Measurements from ENCODE around the gene SMC1B. TPM values are rescaled to one million over a fixed set of nuclear protein-coding genes. Genes with fewer than 3 reads are reported as not detected.

The SMC1B gene
- total RNA-seq, 2 experiments from 2014 or later, result 0.08 TPM; not detected in 1

GRCh38 chr22:45317551-45318167 is 95.7 kb downstream of the SMC1B start:
- H3K9me2 ChIP-seq (ENCODE audit: insufficient read depth, low read length), result no peaks in the 10 kb centered on the region
- H3K27ac ChIP-seq (ENCODE audit: low read depth, low read length, poor library complexity, severe bottlenecking), result peak overlapping the region; percentile 19
- no peaks in the 10 kb centered on the region for H3K9me3 ChIP-seq (ENCODE audit: low read length)
- peaks cover 20% of the 10 kb centered on the region for H3K4me1 ChIP-seq (ENCODE audit: insufficient read depth, low read length, poor library complexity, severe bottlenecking)
- H4K20me1 ChIP-seq (ENCODE audit: insufficient read depth, low read length), result peaks cover 17% of the 10 kb centered on the region
- H2AFZ ChIP-seq (ENCODE audit: low read length), result peak overlapping the region; percentile 18; the same call in 1 of the 2 replicates
- peaks cover 6% of the 10 kb centered on the region; the same call in 1 of the 2 replicates for H3K36me3 ChIP-seq (ENCODE audit: insufficient read depth, low read length)
- peak overlapping the region; percentile 67 for H3K4me2 ChIP-seq (ENCODE audit: low read length)
- no TSS peak for BruUV-seq (replicated peaks)
- POLR2A ChIA-PET, result interaction anchor here (0.5 to 0.6 kb wide), 2 partner anchors 42 to 1808 kb away, joined by 3 to 5 read pairs; no protein-coding TSS in a partner anchor
- CTCF ChIA-PET (ENCODE audit: unreplicated experiment), result no interaction called here
- peak overlapping the region; percentile 25 for H3K4me3 ChIP-seq (ENCODE audit: low read depth, low read length, poor library complexity, severe bottlenecking)
- intact Hi-C loops (cut with micrococcal nuclease; ENCODE audit: unreplicated experiment), result no loop called here
- no peak for DNase-seq (ENCODE audit: low spot score)
- H3K79me2 ChIP-seq (ENCODE audit: insufficient read depth, low read depth, low read length), result peaks cover 43% of the 10 kb centered on the region; the same call in 1 of the 2 replicates
- no peak for TF ChIP-seq EZH2phosphoT487 (IDR thresholded peaks at IDR 0.05; ENCODE audit: borderline replicate concordance, low read depth, low read length)
- TF ChIP-seq, protein P1, sequence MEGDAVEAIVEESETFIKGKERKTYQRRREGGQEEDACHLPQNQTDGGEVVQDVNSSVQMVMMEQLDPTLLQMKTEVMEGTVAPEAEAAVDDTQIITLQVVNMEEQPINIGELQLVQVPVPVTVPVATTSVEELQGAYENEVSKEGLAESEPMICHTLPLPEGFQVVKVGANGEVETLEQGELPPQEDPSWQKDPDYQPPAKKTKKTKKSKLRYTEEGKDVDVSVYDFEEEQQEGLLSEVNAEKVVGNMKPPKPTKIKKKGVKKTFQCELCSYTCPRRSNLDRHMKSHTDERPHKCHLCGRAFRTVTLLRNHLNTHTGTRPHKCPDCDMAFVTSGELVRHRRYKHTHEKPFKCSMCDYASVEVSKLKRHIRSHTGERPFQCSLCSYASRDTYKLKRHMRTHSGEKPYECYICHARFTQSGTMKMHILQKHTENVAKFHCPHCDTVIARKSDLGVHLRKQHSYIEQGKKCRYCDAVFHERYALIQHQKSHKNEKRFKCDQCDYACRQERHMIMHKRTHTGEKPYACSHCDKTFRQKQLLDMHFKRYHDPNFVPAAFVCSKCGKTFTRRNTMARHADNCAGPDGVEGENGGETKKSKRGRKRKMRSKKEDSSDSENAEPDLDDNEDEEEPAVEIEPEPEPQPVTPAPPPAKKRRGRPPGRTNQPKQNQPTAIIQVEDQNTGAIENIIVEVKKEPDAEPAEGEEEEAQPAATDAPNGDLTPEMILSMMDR (conservative IDR thresholded peaks at IDR 0.05; ENCODE audit: low read length), result no peak; the same call in 1 of the 2 replicates

DNA sequence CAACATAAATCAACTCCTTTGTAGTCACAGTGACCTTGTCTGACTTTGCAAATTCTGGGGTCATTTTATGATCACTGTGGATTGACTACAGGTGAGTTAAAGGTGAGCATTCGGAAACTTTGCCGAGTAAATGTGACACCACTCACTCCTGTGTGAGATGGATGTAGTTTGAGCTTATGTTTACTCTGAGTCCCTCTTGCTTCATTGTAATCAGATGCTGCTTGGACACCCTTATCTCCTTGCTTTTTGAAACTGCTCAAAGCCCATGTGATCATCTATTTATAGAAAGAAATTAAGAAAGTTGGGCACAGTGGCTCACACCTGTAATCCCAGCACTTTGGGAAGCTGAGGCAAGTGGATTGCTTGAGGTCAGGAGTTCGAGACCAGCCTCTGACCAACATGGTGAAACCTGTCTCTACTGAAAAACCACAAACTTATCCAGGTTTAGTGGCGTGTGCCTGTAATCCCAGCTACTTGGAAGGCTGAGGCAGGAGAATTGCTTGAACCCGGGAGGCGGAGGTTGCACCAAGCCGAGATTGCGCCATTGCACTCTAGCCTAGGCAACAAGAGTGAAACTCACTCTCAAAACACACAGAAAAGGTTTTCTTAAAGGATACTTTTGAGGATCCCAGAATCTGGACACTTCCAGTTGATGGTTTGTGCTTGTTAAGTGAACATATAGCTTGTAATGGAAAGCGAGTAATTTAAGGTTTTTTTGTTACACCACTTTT is 96.4 kb downstream of the SMC1B start:
- H3K4me2 ChIP-seq (ENCODE audit: low read length), result no peak overlapping the region
- 0 out of 2 replicates have a peak, but pooled peaks cover 4% of the 10 kb centered on the region for H3K36me3 ChIP-seq (ENCODE audit: insufficient read depth, low read length)
- ChIA-PET POLR2A (interaction anchor here (0.5 kb wide), 1 partner anchor 40 kb away, joined by 3 read pairs; no protein-coding TSS in a partner anchor), CTCF (ENCODE audit: unreplicated experiment) (no interaction called here)
- no peak for DNase-seq (ENCODE audit: low spot score)
- H4K20me1 ChIP-seq (ENCODE audit: insufficient read depth, low read length), result peaks cover 17% of the 10 kb centered on the region
- TF ChIP-seq, protein P1 (conservative IDR thresholded peaks at IDR 0.05; ENCODE audit: low read length), result no peak
- no peak for TF ChIP-seq EZH2phosphoT487 (IDR thresholded peaks at IDR 0.05; ENCODE audit: borderline replicate concordance, low read depth, low read length)
- intact Hi-C loops (cut with micrococcal nuclease; ENCODE audit: unreplicated experiment), result no loop called here
- no peaks in the 10 kb centered on the region for H3K9me3 ChIP-seq (ENCODE audit: low read length)
- no peak overlapping the region for H2AFZ ChIP-seq (ENCODE audit: low read length)
- H3K4me1 ChIP-seq (ENCODE audit: insufficient read depth, low read length, poor library complexity, severe bottlenecking), result peaks cover 20% of the 10 kb centered on the region
- H3K4me3 ChIP-seq (ENCODE audit: low read depth, low read length, poor library complexity, severe bottlenecking), result no peak overlapping the region
- peaks cover 43% of the 10 kb centered on the region; the same call in 1 of the 2 replicates for H3K79me2 ChIP-seq (ENCODE audit: insufficient read depth, low read depth, low read length)
- no TSS peak for BruUV-seq (replicated peaks)
- no peak overlapping the region for H3K27ac ChIP-seq (ENCODE audit: low read depth, low read length, poor library complexity, severe bottlenecking)
- no peaks in the 10 kb centered on the region for H3K9me2 ChIP-seq (ENCODE audit: insufficient read depth, low read length)
